A673 (cell line): Measurements from ENCODE around the gene ARCN1.

Experiments used
- EZH2 ChIP-seq: fragments of 200-600 bp; sonication (generic); IDR thresholded peaks from 2 replicates; pipeline ENCODE4 v1.6.1; 2017; ENCODE audit warnings: borderline replicate concordance, low read depth, mild to moderate bottlenecking, mixed read lengths, antibody characterized with exemption, low read length; ENCODE audit not compliant: poor library complexity, severe bottlenecking
- TF ChIP-seq, protein P1 (sequence below): fragments of 300-800, 200-600 bp; sonication (generic); conservative IDR thresholded peaks from 2 replicates; pipeline ENCODE4 v1.5.1; 2017; ENCODE audit warnings: low read depth, mild to moderate bottlenecking, antibody characterized with exemption, low read length, moderate library complexity, mixed read lengths

DNA sequence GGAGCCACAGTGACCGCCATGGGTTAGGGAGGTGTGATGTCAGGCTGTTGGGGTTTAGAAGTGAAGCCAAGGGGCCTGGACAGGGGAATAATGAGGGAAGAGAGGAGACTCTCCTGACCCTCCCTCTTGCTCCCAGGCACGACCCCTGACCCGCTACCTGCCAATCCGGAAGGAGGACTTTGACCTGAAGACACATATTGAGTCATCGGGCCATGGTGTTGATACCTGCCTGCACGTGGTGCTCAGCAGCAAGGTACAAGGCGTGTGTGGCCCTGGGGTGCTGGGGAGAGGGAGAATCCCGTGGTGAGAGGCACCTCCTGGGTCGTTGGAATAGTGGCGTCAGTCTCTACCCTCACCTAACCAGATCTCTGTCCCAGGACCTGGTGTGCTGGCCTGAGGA, 77.7 kb downstream of the ARCN1 start:
- TF ChIP-seq, protein P1, sequence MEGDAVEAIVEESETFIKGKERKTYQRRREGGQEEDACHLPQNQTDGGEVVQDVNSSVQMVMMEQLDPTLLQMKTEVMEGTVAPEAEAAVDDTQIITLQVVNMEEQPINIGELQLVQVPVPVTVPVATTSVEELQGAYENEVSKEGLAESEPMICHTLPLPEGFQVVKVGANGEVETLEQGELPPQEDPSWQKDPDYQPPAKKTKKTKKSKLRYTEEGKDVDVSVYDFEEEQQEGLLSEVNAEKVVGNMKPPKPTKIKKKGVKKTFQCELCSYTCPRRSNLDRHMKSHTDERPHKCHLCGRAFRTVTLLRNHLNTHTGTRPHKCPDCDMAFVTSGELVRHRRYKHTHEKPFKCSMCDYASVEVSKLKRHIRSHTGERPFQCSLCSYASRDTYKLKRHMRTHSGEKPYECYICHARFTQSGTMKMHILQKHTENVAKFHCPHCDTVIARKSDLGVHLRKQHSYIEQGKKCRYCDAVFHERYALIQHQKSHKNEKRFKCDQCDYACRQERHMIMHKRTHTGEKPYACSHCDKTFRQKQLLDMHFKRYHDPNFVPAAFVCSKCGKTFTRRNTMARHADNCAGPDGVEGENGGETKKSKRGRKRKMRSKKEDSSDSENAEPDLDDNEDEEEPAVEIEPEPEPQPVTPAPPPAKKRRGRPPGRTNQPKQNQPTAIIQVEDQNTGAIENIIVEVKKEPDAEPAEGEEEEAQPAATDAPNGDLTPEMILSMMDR = no peak
- no peak for TF ChIP-seq EZH2
